Skin epidermis (tissue), 12 donors: ENCODE results near the gene TRIP12.
"Not testable (repeated sequence)": the region's sequence is repeated elsewhere in the genome, so short reads cannot be mapped to it uniquely, and the experiment has no call there.

Experiments
- H3K27ac ChIP-seq, 21 experiments: fragments of 200-600 bp; sonication (generic) in 11 of 21; one replicate each; pipeline ENCODE4 v1.5.0; 2020; ENCODE audit warnings: mild to moderate bottlenecking in 3 of 21, inconsistent platforms in 2 of 21, moderate library complexity in 2 of 21
- H3K4me3 ChIP-seq, 7 experiments: fragments of 200-600 bp; sonication (generic) in 2 of 7; one replicate each; pipeline ENCODE4 v1.5.0; 2020; ENCODE audit warnings: inconsistent platforms in 2 of 7, mild to moderate bottlenecking in 2 of 7, moderate library complexity in 1 of 7

TRIP12 gene

DNA sequence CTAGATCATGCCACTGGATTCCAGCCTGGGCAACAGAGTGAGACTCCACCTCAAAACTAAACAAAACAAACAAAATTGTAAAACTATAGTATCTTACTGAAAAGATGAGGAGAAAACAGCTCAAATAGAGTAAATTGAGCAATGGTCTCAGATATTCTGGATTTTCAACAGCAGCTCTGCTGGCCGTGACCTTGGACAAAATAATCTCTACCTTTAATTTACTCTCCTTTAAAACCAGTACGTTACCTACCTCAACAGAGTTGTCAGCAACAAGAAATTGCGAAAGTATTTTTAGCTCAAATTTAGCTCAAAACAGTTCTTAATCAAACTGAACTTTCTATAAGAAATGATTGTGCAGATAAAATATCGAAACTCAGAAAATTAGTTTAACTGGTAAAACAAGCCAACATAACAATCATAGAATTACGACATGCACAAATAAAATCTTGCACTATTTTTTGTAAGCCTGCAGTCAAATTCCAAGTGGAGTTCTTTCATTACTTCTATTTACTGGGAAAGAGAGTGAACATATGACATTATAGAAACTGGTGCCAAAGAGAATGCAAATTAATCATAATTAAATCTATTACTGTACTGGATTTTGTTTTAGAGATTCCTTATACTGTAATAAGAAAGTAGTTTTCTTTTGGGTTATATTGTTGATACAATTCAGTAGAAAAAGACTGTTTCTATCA lies 40.8 kb downstream of the TRIP12 start:
- Histone ChIP-seq H3K4me3 (no peak overlapping the region), H3K27ac (no peak overlapping the region)

DNA sequence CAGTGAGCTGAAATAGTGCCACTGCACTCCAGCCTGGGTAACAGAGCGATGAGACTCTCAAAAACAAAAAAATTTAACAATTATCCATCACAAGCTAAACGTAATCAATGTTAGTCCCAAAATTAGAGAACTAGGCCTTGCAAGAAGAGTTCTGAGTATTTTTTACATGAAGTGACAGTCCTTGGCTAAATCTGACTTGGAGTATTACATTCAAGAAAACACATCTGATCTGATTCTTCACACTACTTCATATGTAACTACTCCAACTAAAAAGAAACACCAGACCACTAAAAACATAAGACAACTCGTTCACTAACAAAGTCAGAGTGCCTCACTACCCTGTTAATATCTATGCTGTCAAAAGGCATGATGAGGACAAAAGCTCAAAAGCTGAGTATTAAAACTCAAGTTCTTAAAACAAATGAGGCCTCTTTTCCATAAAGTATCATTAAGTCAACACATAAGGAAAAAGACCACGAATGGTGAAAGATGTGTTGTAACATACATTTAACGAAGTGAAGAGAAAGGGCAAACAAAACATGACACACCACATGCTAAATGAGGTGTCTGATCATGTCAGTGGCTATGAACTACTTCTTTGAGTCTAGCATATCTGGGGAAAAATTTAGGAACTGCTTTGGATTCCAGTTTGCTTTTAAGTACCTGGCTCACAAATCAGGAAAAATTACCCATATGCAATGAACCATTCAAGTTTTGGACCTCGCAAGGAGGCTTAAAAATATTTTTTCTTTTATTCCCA lies 42.4 kb downstream of the TRIP12 start:
- Histone ChIP-seq H3K4me3 (no peak overlapping the region), H3K27ac (no peak overlapping the region)

DNA sequence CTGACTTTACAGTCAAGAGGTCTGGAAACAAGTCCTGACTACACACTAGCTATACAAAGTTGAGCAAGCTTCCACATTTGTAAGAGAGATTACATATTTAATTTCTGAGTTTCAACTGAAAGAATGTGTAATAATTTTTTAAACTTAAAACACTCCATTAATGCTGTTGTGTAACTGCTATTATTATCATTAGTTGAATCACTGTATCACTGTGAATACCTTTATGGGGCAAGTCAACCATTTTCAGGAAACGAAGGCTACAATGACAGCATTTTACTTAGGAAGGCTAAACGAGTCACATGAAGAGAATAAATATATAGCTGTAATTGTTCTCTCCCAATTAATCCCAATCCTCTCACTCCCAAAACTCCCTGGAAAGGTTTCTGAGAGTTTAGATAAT lies 46.3 kb downstream of the TRIP12 start:
- Histone ChIP-seq H3K27ac (no peak overlapping the region), H3K4me3 (no peak overlapping the region)

DNA sequence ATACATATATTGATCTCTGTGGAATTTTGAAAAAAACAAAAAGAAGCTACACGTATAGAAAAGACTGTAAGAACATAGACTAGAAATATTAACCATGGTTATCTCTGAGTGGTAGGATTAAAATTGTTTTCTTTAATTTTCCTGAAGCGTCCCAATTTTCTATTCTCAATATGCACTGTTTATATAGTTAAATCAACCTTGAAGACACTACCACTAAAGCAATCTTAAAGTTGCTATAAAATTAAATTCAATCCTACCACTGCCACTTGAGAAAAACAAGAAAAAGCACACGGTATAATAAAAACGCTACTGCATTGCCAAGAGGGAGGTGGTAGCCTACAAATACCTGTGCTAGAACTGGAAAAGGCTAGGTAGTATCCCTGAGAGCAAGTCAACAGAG lies 47.2 kb downstream of the TRIP12 start:
- no peak overlapping the region for H3K27ac ChIP-seq
- no peak overlapping the region for H3K4me3 ChIP-seq

DNA sequence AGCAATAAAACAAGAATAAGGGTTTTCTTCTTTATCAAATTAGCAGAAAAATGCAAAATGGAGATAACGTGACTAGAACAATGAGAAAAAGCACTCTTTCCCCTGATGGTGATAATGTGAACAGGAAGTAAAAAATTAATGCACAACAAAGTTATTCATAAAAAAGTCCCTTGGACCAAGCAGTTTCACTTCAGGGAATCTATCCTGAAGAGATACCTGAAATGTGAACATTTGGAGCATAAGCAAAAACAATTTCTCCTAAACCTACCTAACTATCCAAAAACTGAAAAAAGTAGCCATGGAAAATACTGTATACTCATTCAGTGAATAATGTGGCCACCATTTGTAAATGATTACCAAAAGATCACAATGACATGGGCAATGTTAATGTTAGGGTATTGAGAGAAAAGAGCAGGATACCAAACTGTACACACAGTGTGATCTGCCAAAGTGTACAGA lies 48.7 kb downstream of the TRIP12 start:
- peak overlapping the region in 4 of 21 experiments; percentile 4 to 47 (median 12) for H3K27ac ChIP-seq
- no peak overlapping the region for H3K4me3 ChIP-seq

DNA sequence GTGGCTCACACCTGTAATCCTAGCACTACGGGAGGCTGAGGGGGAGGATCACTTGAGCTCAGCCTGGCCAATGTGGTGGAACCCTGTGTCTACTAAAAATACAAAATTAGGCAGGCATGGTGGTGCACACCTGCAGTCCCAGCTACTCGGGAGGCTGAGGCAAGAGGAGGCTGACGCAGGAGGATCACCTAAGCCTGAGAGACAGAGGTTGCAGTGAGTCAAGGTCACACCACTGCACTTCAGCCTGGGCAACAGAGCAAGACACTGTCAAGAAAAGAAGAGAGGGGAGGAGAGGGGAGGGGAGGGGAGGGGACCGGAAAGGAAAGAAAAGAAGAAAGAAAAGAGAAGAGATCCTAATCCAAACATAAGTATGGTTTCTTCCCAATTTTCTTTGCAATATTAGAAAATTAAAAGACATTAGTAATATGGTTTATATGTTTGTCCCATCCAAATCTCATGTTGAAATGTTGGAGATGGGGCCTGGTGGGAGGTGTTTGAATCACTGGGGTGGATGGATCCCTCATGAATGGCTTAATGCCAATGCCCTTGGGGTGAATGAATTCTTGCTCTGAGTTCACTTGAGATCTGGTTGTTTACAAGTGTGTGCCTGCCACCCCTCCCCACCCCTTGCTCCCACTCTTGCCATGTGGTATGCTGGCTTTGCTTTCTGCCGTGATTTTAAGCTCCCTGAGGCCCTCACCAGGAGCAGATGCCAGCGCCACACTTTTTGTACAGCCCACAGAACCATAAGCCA lies 50.7 kb downstream of the TRIP12 start:
- Histone ChIP-seq H3K4me3 (no peak overlapping the region), H3K27ac (no peak overlapping the region)

- Histone ChIP-seq H3K4me3 (no peak overlapping the region), H3K27ac (no peak overlapping the region)
Observed at GRCh38 chr2:229869226-229869625, 52.6 kb downstream of the TRIP12 start.

- Histone ChIP-seq H3K27ac (no peak overlapping the region), H3K4me3 (no peak overlapping the region)
Observed at GRCh38 chr2:229868794-229869193, 53.0 kb downstream of the TRIP12 start.

DNA sequence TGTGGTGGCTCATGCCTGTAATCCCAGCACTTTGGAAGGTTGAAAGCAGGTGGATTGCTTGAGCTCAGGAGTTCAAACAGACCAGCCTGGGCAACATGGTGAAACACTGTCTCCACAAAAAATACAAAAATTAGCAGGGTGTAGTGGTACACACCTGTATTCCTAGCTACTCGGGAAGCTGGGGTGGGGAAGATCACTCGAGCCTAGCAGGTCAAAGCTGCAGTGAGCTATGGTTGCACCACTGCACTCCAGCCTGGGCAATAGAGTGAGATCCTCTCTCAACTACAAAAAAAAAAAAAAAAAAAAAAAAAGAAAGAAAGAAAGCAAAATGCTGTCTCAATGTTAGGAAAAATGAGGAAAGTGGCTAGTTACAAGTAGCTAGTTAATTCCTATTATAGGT lies 56.8 kb downstream of the TRIP12 start:
- H3K27ac ChIP-seq = no peak overlapping the region
- H3K4me3 ChIP-seq = no peak overlapping the region

DNA sequence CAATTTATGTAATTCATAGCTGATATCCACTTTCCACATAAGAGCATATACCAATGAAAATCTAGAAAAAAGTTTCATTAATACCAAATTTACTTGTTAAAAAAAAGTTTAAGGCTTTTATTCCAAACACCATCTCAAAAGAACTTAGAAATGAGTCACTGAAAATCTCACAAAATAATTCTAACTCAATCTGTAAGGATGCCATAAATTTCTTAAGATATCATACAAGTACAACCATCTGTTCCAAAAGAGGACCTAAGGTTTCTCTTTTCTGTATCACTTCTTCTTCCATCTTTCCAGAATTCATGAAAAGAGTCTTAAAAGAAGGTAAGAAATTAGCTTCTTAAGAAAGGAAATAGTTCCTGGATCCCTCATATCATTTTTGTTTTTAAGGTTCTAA lies 60.4 kb downstream of the TRIP12 start:
- Histone ChIP-seq H3K27ac (peak overlapping the region in 1 of 21 experiments; percentile 7), H3K4me3 (no peak overlapping the region)

DNA sequence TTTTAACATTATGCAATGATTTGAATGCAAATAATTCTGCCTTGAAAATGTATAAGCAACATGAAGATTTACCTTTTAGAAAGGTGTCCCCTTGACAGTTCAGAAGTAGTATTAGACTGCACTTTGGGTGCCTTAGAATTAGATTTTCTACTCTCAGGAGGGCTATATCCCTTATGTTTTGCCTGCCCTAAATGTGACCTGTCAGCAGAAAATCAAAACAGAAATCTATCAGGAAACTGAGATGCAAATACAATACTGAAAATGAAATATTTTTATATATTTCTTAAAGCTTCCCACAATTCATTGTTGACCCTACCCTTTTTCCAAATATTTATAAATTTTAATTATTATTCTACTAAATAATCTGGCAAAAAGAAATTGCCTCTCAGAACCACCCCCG lies 61.5 kb downstream of the TRIP12 start:
- Histone ChIP-seq H3K4me3 (no peak overlapping the region), H3K27ac (no peak overlapping the region)

DNA sequence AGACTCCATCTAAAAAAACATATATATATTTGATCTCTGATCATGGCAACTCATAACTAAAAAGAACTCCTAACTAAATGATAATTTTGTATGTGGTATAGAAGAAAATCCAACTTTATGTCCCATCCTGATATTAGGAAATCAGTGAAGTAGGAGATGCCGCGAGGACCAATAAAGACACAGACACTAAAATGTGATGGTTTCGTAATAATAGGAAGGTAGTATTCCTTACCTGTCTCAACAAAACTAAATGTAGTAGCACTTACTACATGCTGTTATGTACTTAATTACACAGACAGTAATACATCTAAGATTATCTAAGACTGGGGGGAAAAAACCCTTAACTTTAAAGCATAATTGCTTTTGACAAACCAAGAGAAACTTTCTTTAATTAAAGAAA lies 63.5 kb downstream of the TRIP12 start:
- no peak overlapping the region for H3K27ac ChIP-seq
- no peak overlapping the region for H3K4me3 ChIP-seq

DNA sequence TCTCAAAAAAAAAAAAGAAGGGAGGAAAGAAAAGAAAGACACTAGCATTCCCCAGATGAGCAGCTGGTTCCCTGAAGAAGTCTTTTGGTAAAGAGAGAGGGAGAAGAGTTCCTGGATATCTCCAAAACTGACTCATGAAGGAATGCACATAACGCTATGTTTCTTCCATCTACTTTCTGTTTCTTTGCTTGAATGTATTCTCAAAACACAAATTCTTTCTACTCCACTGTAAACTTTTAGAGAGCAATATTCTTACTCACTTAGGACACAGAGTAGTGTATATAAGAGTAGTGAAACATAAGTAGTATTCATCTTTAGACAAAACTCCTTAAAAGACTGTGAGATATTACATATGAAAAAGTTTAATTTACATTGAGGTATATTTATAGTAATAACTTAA lies 64.2 kb downstream of the TRIP12 start:
- H3K4me3 ChIP-seq = no peak overlapping the region

DNA sequence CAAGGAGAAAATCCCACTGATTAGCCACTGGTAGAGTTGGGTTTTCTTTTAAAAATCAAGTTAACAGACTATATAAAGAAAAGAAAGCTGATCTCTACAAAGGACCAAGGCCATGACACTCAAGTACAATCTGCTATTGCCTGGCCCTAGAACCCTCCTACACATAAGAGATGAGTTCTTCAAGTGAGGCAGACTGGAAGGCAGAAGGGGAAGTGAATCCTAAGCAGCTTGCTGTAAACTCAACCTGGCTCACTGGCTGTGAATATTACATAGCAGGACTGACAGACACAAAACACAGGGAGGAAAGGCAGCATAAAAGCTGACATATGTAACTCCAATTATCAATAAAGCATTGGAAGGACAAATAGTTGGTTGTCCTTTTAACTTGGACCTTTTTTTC lies 65.4 kb downstream of the TRIP12 start:
- H3K4me3 ChIP-seq = no peak overlapping the region

More for the DNA sequence above, 64.2 kb downstream of the TRIP12 start:
- H3K27ac ChIP-seq = no peak overlapping the region

GRCh38 chr2:229855116-229855515 lies 66.7 kb downstream of the TRIP12 start:
- Histone ChIP-seq H3K27ac (no peak overlapping the region), H3K4me3 (no peak overlapping the region)

More for the DNA sequence above, 65.4 kb downstream of the TRIP12 start:
- no peak overlapping the region for H3K27ac ChIP-seq

GRCh38 chr2:229852565-229852964 lies 69.2 kb downstream of the TRIP12 start:
- H3K4me3 ChIP-seq = no peak overlapping the region
- peak overlapping the region in 5 of 21 experiments; percentile 16 to 60 (median 32) for H3K27ac ChIP-seq

- H3K27ac ChIP-seq = peak overlapping the region in 2 of 21 experiments; percentile 30 to 32
- no peak overlapping the region for H3K4me3 ChIP-seq
Observed at GRCh38 chr2:229851870-229852269, 69.9 kb downstream of the TRIP12 start.

DNA sequence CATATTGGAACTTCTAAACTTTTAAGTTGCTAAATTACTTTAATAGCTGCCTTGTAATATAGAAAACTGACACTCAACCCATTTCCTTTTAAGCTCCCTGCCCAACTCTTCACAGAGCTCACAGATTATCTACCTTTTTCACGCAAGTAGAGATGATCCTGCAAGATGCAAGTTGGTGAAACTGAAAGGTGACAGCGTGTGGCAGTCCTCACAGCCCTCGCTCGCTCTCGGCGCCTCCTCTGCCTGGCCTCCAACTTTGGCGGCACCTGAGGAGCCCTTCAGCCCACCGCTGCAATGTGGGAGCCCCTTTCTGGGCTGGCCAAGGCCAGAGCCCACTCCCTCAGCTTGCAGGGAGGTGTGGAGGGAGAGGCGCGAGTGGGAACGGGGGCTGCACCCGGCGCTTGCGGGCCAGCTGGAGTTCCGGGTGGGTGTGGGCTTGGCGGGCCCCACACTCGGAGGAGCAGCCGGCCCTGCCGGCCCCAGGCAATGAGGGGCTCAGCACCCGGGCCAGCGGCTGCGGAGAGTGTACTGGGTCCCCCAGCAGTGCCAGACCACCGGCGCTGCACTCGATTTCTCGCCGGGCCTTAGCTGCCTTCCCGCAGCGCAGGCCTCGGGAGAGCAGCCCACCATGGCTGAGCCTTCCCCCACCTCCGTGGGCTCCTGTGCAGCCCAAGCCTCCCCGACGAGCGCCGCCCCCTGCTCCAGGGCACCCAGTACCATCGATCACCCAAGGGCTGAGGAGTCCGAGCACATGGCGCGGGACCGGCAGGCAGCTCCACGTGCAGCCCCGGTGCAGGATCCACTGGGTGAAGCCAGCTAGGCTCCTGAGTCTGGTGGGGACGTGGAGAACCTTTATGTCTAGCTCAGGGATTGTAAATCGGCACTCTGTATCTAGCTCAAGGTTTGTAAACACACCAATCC lies 71.2 kb downstream of the TRIP12 start:
- H3K4me3 ChIP-seq = not testable (repeated sequence)
- H3K27ac ChIP-seq = peak overlapping the region in 2 of 21 experiments; percentile 5 to 17

- Histone ChIP-seq H3K4me3 (no peak overlapping the region), H3K27ac (no peak overlapping the region)
Observed at GRCh38 chr2:229849073-229849472, 72.7 kb downstream of the TRIP12 start.
